ENCODE measurements around the gene HDAC4. TPM values are rescaled to one million over a fixed set of nuclear protein-coding genes. Genes with fewer than 3 reads are reported as not detected.

Gene HDAC4
- total and polyA plus RNA-seq, 9 of the 15 experiments (the other 6 are each of a cell fraction or from before 2014, with no cell fraction given): 0.11 to 20.2 (median 4.0) TPM

GRCh38 chr2:239104800-239105199 lies 296.0 kb downstream of the HDAC4 start (continued):
- TF ChIP-seq TAL1 (IDR thresholded peaks at IDR 0.05): no peak
- TF ChIP-seq RBFOX2 (IDR thresholded peaks at IDR 0.05; ENCODE audit: low read depth, low read length): no peak
- TF ChIP-seq, protein P1, sequence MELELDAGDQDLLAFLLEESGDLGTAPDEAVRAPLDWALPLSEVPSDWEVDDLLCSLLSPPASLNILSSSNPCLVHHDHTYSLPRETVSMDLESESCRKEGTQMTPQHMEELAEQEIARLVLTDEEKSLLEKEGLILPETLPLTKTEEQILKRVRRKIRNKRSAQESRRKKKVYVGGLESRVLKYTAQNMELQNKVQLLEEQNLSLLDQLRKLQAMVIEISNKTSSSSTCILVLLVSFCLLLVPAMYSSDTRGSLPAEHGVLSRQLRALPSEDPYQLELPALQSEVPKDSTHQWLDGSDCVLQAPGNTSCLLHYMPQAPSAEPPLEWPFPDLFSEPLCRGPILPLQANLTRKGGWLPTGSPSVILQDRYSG (tag; conservative IDR thresholded peaks at IDR 0.05; ENCODE audit: low read depth): no peak
- TF ChIP-seq, protein P2, sequence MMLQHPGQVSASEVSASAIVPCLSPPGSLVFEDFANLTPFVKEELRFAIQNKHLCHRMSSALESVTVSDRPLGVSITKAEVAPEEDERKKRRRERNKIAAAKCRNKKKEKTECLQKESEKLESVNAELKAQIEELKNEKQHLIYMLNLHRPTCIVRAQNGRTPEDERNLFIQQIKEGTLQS (IDR thresholded peaks at IDR 0.05): no peak
- TF ChIP-seq, protein P2 (CRISPR knock-in tag; conservative IDR thresholded peaks at IDR 0.05): no peak
- TF ChIP-seq TBL1XR1 (IDR thresholded peaks at IDR 0.05; ENCODE audit: low read length in 2 of 2): no peak
- no peak for TF ChIP-seq CREM (IDR thresholded peaks at IDR 0.05; ENCODE audit: low read depth)
- TF ChIP-seq CHD2 (IDR thresholded peaks at IDR 0.05; ENCODE audit: low read depth, low read length): no peak
- TF ChIP-seq ZNF12 (CRISPR knock-in tag; IDR thresholded peaks at IDR 0.05): no peak
